ENCODE results near the gene CHN2. TPM values are rescaled to one million over a fixed set of nuclear protein-coding genes. Genes with fewer than 3 reads are reported as not detected.

CHN2 gene
- total RNA-seq, 1 experiment from 2014 or later, result 61.2 TPM

- H3K27ac ChIP-seq (ENCODE audit: low read depth, low read length, poor library complexity, severe bottlenecking), result no peak overlapping the region
- H3K27me3 ChIP-seq (replicated peaks; ENCODE audit: insufficient read depth, low read depth, low read length, poor library complexity), result no peaks in the 10 kb centered on the region
- H3K4me3 ChIP-seq (ENCODE audit: low read depth, low read length, poor library complexity, severe bottlenecking), result no peak overlapping the region
- DNase-seq (ENCODE audit: low spot score), result no peak
- H3K9me3 ChIP-seq (ENCODE audit: low read depth, low read length, poor library complexity, severe bottlenecking), result no peaks in the 10 kb centered on the region
- BruUV-seq (replicated peaks), result no TSS peak
- POLR2A ChIA-PET (ENCODE audit: low non-redundant PET), result no interaction called here
- CTCF ChIA-PET, result no interaction called here
- intact Hi-C loops (cut with micrococcal nuclease; ENCODE audit: unreplicated experiment), result no loop called here
- TF ChIP-seq, protein P1, sequence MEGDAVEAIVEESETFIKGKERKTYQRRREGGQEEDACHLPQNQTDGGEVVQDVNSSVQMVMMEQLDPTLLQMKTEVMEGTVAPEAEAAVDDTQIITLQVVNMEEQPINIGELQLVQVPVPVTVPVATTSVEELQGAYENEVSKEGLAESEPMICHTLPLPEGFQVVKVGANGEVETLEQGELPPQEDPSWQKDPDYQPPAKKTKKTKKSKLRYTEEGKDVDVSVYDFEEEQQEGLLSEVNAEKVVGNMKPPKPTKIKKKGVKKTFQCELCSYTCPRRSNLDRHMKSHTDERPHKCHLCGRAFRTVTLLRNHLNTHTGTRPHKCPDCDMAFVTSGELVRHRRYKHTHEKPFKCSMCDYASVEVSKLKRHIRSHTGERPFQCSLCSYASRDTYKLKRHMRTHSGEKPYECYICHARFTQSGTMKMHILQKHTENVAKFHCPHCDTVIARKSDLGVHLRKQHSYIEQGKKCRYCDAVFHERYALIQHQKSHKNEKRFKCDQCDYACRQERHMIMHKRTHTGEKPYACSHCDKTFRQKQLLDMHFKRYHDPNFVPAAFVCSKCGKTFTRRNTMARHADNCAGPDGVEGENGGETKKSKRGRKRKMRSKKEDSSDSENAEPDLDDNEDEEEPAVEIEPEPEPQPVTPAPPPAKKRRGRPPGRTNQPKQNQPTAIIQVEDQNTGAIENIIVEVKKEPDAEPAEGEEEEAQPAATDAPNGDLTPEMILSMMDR (conservative IDR thresholded peaks at IDR 0.05; ENCODE audit: low read depth, low read length), result no peak
- no peak for TF ChIP-seq EZH2 (IDR thresholded peaks at IDR 0.05; ENCODE audit: borderline replicate concordance, low read depth, low read length, poor library complexity, severe bottlenecking)
- no peaks in the 10 kb centered on the region for H3K36me3 ChIP-seq (ENCODE audit: insufficient read depth, low read length, poor library complexity, severe bottlenecking)
- H3K4me1 ChIP-seq (ENCODE audit: insufficient read depth, low read length, poor library complexity, severe bottlenecking), result peaks cover 19% of the 10 kb centered on the region
Observed at GRCh38 chr7:29488977-29489376, 294.4 kb downstream of the CHN2 start.

GRCh38 chr7:29490094-29490607 is 295.6 kb downstream of the CHN2 start:
- no peak for DNase-seq (ENCODE audit: low spot score)
- intact Hi-C loops (cut with micrococcal nuclease; ENCODE audit: unreplicated experiment), result no loop called here
- BruUV-seq (replicated peaks), result no TSS peak
- Histone ChIP-seq H3K27ac (ENCODE audit: low read depth, low read length, poor library complexity, severe bottlenecking) (no peak overlapping the region), H3K4me1 (ENCODE audit: insufficient read depth, low read length, poor library complexity, severe bottlenecking) (peaks cover 18% of the 10 kb centered on the region), H3K4me3 (ENCODE audit: low read depth, low read length, poor library complexity, severe bottlenecking) (no peak overlapping the region), H3K27me3 (replicated peaks; ENCODE audit: insufficient read depth, low read depth, low read length, poor library complexity) (no peaks in the 10 kb centered on the region), H3K9me3 (ENCODE audit: low read depth, low read length, poor library complexity, severe bottlenecking) (no peaks in the 10 kb centered on the region), H3K36me3 (ENCODE audit: insufficient read depth, low read length, poor library complexity, severe bottlenecking) (no peaks in the 10 kb centered on the region)
- ChIA-PET CTCF (no interaction called here), POLR2A (ENCODE audit: low non-redundant PET) (no interaction called here)
- no peak for TF ChIP-seq EZH2 (IDR thresholded peaks at IDR 0.05; ENCODE audit: borderline replicate concordance, low read depth, low read length, poor library complexity, severe bottlenecking)
- TF ChIP-seq, protein P1 (conservative IDR thresholded peaks at IDR 0.05; ENCODE audit: low read depth, low read length), result no peak

- Histone ChIP-seq H3K9me3 (ENCODE audit: low read depth, low read length, poor library complexity, severe bottlenecking) (no peaks in the 10 kb centered on the region), H3K4me3 (ENCODE audit: low read depth, low read length, poor library complexity, severe bottlenecking) (no peak overlapping the region), H3K27me3 (replicated peaks; ENCODE audit: insufficient read depth, low read depth, low read length, poor library complexity) (no peaks in the 10 kb centered on the region), H3K4me1 (ENCODE audit: insufficient read depth, low read length, poor library complexity, severe bottlenecking) (peaks cover under 1% of the 10 kb centered on the region), H3K36me3 (ENCODE audit: insufficient read depth, low read length, poor library complexity, severe bottlenecking) (no peaks in the 10 kb centered on the region), H3K27ac (ENCODE audit: low read depth, low read length, poor library complexity, severe bottlenecking) (no peak overlapping the region)
- DNase-seq (ENCODE audit: low spot score), result no peak
- CTCF ChIA-PET, result no interaction called here
- POLR2A ChIA-PET (ENCODE audit: low non-redundant PET), result no interaction called here
- TF ChIP-seq EZH2 (IDR thresholded peaks at IDR 0.05; ENCODE audit: borderline replicate concordance, low read depth, low read length, poor library complexity, severe bottlenecking), result no peak
- TF ChIP-seq, protein P1 (conservative IDR thresholded peaks at IDR 0.05; ENCODE audit: low read depth, low read length), result no peak
- intact Hi-C loops (cut with micrococcal nuclease; ENCODE audit: unreplicated experiment), result no loop called here
- no TSS peak for BruUV-seq (replicated peaks)
Observed at GRCh38 chr7:29494350-29494749, 299.8 kb downstream of the CHN2 start.

Measured in A673 (cell line).